CMK (cell line): ENCODE measurements around the gene RNASEH2A.
"Not testable (repeated sequence)": the region's sequence is repeated elsewhere in the genome, so short reads cannot be mapped to it uniquely, and the experiment has no call there.

Experiments used
- DNase-seq: peaks from one replicate; pipeline ENCODE4 v3.0.0-alpha.2; 2010; ENCODE audit warnings: low read depth

RNASEH2A gene

DNA sequence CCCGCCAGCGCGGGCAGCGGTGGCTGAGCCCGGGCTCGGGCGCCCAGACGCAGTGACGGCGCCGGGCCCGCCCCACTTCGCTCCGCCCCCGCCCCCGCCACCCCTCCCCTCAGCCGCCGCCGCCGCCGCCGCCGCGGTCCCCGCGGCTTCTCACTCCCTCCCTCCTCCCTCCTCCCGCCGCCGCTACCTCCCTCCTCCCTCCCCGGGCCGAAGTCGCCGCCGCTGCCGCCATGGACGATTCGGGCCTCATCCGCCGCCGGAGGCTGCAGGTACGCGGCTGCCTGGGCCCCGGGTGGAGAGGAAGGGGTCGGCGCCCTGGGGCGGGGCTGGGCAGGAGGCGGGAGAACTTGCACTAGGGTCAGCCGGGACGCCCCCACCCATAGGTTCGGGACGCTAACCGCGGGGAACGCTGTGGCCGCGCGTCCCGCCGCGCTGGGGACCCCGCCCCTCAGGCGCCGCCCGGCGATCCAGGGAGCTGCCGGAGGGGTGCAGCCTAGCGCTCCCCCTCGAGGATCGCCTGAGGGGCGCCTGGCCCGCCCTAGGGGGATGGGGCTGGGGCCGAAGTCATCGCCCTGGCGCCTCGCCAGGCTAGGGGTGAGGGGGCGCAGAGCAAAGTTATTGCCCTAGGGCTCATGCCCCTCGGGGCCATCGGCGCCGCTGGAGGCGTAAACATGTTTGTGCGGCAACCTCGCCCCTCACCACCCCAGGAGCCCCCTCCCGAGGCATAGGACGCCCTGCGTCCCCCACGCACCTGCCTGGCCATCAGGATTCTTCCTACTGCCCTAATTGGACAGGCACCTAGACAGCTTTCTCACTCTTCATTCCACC lies 27.6 kb downstream of the RNASEH2A start:
- DNase-seq, result no peak

DNA sequence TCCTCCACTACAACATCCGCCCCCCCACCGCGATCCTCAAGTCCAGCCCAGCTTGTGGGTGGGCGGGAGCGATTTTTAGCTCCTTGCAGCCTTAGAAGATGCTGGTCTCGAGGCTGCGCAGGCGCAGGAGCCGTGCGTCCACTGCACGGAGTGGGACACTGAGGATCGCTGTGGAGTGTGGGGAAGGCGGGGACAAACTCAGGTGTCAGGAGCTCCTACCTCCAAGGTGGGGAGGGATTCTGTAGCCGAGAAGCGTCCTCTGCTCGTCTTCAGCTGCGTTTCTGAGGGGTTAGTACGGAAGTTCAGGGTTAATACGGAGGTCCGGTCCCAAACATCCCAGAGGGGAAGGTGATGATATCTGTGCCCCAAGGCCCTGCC lies 28.2 kb downstream of the RNASEH2A start, which contains the start of gene RTBDN:
RTBDN (minus strand) TSS at position 14 of the 378 bp plus-strand sequence. CDS start 4,600 bp downstream, outside the sequence.
- no peak for DNase-seq

DNA sequence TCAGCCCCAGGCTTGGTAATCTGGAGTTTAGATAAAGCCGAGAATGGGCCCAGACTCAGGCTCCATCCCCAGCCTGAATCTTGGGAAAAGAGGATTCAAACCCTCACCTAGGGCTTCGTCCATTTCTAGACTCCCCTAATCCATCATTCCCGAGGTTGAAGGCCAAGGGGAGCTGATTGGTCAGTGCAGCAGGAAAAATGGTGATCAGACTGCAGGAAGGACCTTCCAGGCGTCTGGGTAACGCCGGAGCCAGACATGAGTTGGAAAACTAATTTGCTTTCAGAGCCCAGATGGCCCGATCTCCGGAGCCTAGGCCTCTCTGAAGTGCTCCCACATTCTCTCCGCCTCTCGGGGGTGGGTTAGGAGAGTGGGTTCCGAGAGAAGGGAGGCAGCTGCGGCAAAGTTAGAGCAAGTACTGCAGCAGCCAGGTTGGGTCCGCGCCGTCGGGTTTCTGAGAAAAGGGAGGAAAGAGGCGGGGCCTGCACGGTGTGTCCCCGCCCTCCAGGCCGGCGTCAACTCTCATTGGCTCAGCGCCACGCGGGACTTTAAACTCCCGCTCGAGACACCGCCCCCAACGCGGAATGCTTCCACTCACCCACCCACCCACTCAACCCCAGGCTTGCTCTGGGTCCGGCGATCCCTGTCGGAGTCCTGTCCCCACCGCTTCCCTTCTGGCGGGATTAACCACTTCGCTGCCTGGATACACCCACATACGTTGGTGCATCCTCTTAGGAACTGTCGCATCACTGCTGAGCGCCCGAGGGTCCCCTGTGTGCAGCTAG lies 28.8 kb downstream of the RNASEH2A start:
- no peak for DNase-seq

DNA sequence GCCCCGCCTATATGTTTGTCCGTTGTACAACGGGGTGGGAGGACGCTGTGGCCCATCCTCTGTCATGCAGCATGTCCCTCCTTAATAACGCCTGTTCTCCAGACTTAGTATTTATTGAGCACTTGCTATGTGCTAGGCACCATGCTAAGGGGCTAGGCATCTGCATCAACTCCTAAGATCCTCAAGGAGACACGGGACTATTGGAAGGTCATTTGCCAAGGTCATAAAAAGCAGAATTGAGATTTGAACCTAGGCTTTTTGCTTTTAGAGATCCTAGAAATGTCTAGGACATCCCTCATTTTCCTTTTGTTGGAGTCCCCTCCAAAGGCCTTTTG lies 30.1 kb downstream of the RNASEH2A start:
- DNase-seq, result no peak

DNA sequence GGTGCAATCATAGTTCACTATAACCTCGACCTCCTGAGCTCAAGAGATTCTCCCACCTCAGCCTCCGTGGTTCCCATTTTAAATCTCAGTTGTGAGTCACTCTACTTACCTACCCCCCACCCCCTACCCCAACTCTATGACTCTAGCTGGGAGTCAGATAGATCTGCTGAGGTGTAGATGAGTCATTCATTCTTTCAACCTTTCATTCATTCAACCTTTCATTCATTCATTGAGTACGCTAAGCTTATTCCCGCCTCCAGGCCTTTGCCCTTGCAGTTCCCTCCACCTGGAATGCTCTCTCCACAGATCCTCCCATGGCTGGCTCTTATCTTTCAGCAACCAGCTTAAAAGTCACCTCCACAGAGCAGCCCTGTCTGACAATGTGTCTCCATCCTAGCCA lies 30.8 kb downstream of the RNASEH2A start:
- DNase-seq, result no peak

DNA sequence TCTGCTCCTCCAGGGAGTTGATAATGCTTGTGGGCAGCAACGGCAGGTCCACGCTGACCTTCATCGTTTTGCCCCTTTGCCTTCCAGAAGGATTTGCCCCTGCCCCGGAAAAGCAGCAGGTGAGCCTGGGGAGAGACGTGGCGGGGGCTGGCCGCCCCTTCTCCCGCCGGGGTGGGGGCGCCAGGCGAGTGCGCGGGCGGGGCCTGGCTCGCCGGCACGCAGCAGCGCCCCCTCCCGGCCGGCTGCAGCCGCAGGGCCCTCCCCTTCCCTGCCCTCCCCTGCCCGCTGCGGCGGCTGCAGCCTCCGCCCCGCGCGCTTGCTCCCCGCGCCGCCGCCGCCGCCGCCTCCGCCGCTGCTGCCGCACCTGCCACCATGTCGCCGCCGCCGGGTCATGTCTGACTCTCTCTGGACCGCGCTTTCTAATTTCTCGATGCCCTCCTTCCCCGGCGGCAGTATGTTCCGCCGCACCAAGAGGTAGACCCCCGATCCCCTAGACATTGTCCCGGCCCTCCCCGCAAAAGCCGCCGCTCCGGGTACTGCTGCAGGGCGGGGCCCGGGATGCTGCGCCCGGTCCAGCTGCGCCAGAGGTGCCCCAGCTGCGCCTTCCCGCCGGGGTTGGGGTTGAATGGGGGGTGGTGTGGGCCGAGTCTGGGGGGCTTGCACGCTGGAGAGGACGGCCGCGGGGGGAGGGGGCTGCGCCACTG lies 31.9 kb downstream of the RNASEH2A start, which contains the start of gene MAST1:
MAST1 (plus strand) TSS at position 334 of the 704 bp plus-strand sequence; CDS start at position 392, 58 bp downstream.
- no peak for DNase-seq

DNA sequence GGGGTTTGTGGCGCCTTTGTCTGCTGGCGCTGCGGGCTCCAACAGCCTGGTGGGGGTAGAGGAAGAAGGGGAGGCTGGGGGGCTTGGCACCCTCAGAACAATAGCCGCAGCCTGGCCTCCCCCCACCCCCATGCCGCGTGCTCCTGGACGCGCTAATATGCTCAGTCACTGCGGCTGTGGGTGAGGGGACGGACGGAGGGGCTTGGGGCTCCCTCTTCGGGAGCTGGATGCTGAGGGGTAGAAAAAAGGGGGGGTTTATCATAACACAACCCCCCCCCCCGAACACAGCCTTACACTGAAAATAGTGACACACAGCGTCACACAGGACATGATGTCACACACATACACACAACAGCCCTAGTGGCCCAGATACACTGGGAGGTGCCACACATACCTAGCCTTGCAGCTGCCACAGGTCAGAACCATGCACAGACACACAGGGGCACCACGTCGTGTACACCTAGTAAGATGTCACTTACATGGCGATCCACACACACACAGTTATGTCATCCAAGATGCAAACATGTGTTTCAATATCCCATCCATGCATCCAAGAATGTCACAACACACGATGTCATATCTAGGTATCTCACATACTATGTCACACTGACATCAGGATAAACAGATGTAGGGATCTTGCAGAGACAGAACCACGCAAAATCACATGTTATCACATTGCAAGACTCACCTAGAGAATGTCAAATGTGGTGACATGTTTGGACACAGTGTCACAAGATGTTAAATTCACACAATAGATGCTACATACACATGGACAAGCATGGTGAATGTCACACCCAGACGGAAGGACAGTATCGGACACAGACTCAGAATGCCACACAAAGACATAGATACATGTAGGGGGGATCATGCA lies 32.7 kb downstream of the RNASEH2A start:
- no peak for DNase-seq

DNA sequence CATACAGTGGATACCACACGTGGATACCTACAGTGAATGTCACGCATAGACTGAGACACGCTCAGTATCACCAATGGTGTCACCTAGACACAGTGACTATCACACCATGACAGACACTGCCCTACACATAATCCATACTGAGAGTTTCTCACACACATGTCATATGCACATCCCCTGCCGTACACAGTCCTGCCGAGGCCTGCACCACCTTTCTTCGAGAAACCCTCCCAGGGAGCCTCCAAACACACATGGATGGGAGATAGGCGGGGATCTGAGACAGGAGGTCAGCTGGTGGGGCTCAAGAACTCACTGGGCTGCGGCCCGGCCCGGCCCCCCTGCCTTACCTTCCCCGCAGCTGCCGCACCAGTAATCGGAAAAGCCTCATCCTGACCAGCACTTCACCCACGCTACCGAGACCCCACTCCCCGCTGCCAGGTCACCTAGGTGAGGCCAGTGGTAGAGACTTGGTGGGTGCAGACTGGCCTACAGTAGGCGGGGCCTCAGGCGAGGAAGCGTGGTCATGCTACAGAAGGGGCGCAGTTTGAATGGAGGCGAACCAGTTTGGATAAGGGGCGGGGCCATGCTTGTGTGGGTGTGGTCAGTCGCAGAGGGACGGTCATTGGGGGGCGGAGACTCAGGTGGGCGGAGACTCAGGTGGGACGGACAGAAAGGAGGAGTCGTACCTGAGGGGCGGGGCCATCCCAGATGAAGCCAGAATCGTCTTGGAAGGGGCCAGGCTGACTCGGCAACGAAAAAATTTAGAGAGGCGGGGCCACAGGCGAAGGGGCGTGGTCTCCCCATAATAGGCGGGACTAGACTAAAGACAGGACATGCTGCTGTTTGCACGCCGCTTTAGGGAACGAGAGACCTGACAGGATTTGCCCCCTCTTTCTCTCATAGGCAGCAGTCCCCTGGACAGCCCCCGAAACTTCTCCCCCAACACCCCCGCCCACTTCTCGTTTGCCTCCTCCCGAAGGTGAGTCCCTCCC lies 34.0 kb downstream of the RNASEH2A start:
- DNase-seq, result no peak

DNA sequence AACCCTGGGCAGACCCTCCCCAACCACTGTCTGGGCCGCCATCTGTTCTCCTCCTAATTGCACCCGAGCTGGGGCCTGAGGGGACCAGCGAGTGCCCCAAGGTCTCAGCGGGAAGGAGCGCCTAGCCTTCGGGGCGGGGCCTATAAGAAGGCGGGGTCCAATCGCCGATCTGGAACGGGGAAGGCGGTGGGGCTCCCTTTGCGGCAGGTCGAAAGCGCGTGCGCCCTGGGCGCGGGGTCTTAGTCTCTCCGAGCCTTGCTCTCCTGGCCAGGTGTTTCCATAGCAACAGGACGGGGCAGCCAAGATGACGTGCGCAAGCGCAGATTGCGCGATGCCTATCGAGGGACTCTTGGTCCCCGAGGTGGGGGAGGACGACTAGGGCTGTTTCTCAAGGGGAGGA lies 34.7 kb downstream of the RNASEH2A start:
- no peak for DNase-seq

DNA sequence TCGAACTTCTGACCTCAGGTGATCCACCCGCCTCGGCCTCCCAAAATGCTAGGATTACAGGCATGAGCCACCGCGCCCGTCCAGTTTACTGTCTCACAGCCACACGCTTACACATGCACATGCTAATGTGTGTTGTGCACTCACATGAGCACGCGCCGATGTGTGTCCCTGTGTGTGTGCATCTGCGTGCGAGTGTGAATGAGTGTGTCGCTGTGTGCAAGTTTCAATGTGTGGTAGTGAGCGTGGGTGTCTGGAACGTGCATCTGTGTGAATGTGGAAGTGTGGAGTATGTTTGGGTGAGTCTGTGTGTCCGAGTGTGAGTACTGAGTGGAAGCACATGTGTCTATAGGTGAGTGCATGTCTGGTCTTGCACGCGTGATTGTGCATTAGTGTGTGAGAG lies 36.1 kb downstream of the RNASEH2A start:
- DNase-seq, result no peak

DNA sequence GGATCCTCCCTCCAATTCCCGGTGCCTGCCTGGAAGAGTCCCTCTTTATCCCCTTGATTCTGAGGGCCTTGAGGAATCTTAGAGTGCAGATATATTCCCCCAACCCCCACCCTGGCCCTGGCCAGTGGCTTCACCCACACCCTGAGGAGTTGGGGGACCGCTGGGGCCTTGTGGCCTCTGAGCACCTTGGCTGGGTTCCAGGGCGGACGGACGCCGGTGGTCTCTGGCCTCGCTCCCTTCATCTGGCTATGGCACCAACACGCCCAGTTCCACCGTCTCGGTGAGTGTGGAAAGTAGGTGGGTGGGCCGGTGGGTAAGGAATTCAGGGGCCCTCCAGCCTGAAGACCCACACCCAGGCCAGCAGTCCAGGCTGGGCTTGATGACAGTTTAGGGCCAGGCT lies 36.9 kb downstream of the RNASEH2A start:
- no peak for DNase-seq

DNA sequence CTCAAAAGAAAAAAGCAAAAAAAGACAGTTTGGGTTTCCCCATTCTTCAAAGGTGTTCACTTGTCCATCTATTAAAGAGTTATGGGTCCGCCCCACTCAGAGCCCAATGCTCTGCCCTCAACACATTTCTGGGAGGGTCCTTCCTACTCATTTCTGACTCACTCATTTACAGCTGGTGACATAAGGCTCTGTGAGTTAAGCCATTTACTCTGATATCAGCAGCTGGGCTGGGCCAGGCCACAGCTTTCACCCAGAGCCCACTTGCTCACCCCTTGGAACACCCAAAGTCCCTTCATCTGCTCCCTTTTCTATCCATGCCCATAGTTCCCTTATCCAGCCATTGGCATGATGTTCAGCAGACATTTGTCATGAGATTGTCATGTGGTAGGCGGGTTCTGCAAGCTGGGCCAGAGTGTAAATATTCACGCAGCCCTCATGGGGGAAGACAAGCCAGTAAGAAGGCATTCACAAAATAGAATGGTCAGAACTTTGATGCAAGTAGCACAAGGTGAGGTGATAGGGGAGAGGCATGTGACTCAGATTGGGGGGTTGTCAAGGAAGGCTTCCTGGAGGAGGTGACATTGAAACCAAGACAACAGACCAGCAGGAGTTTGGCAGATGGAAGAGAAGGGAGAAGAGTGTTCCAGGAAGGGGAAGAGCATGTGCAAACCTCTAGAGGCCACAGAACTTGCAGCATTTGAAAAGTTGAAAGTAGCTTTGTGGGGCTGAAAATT lies 37.8 kb downstream of the RNASEH2A start:
- DNase-seq, result no peak

DNA sequence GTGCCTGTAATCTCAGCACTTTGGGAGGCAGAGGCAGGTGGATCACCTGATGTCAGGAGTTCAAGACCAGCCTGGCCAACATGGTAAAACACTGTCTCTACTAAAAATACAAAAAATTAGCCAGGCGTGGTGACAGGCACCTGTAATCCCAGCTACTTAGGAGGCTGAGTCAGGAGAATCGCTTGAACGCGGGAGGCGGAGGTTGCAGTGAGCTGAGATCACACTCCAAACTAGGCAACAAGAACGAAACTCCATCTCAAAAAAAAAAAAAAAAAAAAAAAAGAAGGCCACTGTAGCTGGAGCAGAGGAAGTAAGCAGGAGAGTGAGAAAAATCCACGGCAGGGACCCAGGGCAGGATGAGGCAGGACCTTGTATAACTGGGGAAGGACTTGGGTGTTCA lies 40.2 kb downstream of the RNASEH2A start:
- DNase-seq, result not testable (repeated sequence)

DNA sequence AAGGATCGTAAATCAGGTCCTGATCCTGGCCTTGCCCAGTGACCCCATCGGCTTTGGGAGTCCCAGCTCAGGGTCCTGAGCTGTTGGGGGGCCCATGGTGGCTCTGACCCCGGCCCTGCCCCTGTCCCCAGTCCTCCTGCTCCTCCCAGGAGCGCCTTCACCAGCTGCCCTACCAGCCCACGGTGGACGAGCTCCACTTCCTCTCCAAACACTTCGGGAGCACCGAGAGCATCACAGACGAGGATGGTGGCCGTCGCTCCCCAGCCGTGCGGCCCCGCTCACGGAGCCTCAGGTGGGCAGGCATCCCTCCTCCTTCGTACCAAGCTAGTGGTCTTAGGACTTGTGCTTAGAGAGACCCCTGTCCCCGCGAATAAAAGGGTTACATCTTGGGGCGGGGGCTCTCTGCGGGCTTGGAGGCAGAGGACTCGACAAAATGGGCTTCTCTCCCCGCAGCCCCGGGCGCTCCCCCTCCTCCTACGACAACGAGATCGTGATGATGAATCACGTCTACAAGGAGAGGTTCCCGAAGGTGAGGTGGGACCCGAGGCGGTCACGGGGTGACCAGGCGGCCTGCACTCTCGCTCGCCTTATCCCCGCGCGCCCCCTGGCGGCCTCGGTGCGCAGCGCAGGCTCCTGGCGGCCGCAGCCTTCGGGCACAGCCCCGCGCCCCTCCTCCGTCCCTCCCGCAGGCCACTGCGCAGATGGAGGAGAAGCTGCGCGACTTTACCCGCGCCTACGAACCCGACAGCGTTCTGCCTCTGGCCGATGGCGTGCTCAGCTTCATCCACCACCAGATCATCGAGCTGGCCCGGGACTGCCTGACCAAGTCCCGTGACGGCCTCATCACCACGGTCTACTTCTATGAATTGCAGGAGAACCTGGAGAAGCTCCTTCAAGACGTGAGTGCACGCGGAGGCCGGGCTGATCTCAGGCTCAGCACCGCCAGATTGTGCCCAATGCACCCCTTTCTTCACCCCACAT lies 41.1 kb downstream of the RNASEH2A start:
- peak; percentile 49 for DNase-seq

DNA sequence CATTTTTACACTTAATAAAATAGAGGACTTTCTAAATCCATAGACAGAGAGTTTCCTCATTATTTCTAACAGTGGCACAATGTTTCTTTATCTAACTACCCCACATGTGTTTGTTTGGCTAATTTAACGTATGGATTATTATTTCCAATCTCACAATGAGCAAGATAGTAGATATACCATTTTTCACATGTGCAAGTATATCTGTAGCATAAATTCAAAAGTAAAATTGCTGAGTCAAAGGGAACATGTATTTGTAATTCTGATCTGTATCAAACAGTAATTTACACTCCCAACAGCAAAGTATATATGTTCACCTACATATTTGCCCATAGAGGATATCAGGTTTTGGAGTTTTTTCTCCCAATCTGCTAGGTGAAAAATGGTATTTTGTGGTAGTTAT lies 50.3 kb downstream of the RNASEH2A start:
- DNase-seq, result no peak

DNA sequence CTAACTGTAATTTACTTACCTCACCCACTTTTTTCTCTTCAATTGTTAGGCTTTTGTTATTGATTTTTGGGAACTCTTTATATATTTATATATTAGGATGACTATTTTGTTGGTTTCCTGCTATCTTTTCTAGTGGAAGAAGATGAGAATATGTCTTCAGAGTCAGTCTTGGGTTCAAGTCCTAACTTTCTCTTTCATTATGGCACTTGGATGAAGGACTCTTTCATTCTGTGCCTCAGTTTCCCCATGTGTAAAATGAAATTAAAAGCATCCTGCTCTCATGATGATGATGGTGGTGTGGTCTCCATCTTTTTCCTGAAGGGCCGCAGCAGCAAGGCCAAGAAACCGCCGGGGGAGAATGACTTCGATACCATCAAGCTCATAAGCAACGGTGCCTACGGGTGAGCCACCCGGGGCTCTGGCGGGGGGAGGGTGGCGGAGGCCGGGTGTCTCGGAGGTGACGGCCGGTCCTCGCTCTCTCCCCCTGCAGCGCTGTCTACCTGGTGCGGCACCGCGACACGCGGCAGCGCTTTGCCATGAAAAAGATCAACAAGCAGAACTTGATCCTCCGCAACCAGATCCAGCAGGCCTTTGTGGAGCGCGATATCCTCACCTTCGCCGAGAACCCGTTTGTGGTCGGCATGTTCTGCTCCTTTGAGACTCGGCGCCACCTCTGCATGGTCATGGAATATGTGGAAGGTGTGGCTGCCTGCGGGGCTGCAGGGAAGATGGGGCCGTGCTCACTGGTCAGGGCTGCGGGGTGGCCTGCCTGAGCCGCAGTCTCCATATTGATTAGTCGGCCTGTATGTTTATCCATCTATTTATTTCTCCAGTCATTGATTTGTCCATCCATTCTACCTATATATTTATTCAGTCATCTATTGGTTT lies 51.9 kb downstream of the RNASEH2A start:
- no peak for DNase-seq

DNA sequence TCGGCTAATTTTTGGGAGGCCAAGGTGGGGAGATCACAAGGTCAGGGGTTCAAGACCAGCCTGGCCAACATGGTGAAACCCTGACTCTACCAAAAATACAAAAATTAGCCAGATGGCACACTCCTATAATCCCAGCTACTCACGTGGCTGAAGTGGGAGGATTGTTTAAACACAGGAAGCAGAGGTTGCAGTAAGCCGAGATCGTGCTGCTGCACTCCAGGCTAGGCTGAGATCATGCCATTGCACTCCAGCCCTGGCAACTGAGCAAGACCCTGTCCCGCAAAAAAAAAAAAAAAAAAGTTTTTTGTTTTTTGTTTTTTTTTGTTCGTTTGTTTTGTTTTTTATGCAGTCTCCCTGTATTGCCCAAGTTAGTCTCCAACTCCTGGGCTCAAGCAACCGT lies 53.2 kb downstream of the RNASEH2A start:
- DNase-seq, result no peak
